Hepatocyte (in vitro differentiated cells): ENCODE results near the gene ICE1.
"Not testable (repeated sequence)": the region's sequence is repeated elsewhere in the genome, so short reads cannot be mapped to it uniquely, and the experiment has no call there.

ENCODE experiments used
- CTCF ChIP-seq: fragments of 200-600 bp; sonication (generic); IDR thresholded peaks from 2 replicates; pipeline ENCODE4 v1.5.1; 2016; ENCODE audit warnings: antibody characterized with exemption, mild to moderate bottlenecking; ENCODE audit not compliant: poor library complexity
- EZH2 ChIP-seq: fragments of 200-600 bp; sonication (generic); IDR thresholded peaks from 2 replicates; pipeline ENCODE4 v1.6.1; 2016; ENCODE audit warnings: antibody characterized with exemption, mild to moderate bottlenecking, borderline replicate concordance
- EZH2phosphoT487 ChIP-seq: fragments of 200-600 bp; sonication (generic); IDR thresholded peaks from one replicate; pipeline ENCODE4 v1.6.1; 2018; ENCODE audit warnings: antibody characterized with exemption, mild to moderate bottlenecking, low read depth, moderate library complexity; ENCODE audit not compliant: unreplicated experiment, severe bottlenecking

- TF ChIP-seq CTCF, EZH2, EZH2phosphoT487: not testable (repeated sequence)
Measured at GRCh38 chr5:5392504-5392903, 30.0 kb upstream of the ICE1 start.
